ENCODE measurements around the gene MDM1.

MDM1 gene

DNA sequence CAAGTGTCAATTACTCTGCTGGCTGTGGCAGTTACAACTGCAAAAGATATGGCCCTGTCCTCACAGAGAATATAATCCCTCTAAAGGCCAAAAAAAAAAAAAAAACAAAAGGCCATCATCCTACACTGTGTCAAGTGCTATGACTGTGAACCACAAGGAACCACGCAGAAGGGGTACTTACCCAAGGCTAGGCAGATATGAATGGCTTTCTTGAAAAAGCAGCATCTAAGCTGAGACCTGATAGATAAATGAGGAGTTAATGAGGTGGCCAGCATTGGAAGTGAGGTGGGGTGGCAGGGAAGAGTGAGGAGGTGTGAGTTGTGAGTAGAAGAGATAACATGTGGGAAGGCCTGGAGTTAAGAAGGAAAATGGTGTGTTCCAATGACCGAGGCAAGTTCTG is 62.4 kb downstream of the MDM1 start:
- no peak for DNase-seq

DNA sequence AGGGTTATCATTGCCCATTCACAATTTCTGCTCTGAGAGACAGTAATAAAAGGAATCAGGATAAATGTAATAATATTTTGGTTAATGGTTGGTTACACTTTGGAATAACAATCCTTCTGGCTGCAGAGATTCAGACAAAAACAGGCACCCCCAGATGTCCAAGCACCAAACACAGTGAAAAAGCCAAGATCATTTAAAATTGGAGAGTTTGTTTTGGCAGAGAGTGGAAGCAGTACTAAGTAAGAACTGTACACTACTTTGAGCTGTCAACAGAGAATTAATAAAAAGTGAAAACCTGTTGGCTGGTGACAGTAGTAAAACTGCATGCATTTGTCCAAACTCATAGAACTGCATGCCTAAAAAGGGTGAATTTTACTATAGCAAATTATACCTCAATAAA is 63.2 kb downstream of the MDM1 start:
- no peak for DNase-seq

DNA sequence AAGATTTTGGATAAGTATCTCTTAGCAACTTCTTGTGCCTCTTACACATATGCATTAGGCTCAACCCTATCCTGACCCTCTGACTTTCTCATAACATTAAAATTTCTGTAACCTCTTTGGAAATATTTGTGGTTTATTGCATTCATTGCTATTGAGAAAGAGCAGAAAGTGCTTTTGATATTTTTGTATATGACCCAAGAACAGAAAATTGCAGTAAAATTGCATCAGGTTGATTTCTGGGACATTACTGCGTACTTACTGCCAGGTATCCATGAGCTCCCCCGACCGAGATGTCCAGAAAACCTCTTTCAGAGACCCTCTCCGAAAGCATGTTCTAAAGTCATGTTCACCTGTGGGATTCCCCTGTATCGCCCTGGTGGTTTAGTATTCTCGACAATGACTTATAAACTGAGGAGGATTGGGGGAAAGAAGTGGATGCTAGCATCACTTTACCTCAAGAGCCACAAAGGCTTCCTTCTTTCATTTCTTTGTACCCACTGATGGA is 64.2 kb downstream of the MDM1 start:
- peak; percentile 37 for DNase-seq

DNA sequence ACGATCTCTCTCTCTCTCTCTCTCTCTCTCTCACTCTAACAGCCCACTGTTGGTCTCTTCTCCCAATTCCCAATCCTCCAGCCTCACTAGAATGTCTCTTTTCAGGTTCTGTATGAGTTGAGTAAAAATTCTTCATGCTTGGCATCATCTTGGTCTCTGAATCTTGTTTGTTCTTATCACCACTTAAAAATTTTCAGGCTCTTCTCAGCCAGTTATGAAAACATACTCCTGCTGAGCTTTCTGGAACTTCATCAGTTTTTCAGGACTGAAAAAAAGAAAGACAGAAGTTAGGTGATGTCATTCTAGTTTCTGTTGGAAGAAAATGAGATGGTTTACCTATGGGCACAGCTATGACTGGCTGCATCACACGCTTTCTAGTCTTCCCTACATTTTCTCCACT is 67.3 kb downstream of the MDM1 start:
- DNase-seq = no peak

DNA sequence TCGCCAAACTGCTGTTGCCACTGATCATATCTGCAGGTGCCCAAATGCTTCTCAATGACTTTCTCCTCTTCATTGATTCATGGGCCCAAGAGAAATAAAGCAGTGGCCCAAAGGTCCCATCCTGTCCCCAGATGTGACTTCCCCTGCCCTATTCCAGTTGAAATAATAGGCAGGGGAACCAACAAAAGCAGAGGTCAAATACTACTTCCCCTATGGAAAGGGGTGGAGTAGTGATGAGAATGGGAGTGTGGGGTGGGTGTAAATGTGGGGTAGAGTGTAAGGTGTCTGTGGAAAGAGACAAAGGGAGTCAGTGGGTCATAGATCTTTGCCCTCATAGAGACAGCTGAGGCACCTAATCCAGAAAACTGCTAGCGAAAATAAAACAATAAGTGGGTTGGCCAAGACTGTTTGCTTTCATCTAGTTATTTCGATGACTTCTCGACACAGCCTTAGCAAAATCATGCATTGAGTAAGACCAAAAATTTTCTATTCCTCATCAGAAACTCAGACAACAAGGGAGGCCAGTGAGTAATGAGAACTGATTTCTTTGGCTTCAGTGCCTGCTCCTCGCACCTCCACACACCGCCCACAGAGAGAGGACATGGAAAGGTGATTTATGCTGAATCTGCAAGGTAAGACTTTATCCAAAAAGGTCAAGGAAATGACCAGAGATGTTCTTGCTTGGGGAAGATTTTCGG is 67.9 kb downstream of the MDM1 start:
- no peak for DNase-seq

DNA sequence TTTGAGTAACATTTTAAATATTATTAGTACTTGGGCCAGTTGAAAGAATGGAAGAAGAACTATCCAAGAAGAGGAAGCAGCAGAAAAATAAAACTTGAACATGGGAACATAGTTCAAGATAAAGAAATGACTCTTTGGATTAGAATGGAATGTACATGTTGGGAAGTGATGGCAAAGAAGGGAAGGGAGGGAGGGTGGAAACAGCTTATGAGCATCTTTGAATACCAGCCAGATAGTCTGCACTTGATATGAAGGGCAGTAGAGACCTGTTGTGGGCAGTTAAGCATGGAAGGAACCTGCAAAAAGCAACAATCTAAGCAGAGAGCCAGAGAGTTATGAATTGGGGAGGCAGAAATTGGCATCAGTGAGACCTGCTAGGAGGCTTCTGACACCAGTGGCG is 68.8 kb downstream of the MDM1 start:
- DNase-seq = no peak

DNA sequence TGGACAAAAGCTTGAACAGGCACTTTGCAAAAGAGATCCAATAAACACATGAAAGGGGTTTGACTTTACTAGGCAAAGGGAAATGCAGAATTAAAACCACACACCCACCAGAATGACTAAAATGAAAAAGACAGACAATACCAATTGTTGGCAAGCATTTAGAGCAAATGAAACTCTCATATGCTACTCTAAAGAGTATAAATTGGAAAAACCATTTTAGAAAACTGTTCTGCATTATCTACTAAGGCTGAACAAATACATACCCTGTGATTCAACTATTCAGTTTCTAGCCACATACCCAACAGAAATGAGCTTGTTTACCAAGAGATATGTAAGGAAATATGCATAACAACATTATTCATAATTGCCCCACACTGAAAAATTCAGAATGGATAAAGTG is 70.3 kb downstream of the MDM1 start:
- no peak for DNase-seq

DNA sequence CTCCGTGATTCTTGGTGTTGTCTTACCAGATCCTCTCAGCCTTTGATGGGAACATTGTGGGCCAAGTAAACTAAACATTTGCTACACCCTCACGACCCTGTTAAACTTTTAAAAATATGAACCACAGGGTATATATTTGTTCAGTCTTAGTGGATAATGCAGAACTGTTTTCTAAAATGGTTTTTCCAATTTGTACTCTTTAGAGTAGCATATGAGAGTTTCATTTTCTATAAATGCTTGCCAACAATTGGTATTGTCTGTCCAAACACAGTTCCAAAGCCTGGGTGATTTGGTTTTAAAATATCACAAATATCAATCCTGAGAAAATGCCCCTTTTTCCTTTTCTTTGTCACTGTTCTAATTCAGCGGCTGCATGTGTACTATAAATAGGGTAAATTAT is 72.0 kb downstream of the MDM1 start:
- DNase-seq = no peak

DNA sequence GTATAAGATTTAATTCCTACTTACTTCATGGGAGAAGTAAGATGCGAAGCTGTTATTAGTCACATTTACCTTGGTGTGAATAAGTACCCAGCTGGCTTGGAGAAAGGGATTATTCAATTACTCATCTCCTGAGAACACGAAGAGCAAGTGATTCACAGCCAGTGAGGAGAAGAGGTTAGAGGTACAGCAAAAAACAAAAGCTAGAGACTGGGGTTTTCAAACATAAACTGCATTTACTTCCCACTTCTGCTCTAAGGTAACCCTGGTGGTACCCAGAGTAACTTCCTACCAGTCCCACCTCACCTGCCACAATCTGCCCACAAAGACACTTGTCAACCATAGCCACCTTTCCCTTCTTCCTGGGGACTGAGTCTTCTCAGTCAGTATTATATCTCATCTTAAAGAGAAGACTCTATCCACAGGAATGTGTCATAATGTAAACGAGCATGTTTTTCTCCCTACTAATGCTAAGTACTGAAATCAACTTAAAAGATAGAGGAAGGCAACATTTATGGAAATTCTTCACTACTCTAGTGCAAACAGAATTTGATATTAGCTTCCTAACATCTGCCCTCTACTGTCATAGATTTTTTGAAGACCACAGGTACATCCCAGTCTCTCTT is 72.7 kb downstream of the MDM1 start:
- DNase-seq = no peak

DNA sequence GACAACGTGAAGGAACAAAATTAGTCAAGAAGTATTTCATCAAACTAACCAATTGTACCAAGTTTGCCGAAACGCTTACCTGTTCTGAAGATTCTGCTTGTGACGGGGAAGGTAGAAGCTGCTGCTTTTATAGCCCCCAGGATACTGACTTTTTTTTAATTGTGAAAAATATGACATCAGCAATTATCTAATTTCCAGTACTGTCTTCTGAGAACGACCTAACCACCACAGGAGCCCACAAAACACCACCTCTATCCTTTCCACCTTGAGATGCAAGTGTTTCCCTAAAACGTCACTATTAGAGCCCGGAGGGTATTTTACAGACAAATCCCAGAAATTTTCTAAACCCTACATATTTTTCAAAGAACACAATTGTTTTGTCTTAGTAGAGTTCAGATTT is 78.7 kb downstream of the MDM1 start, which contains the start of gene IL22:
Gene IL22, minus strand, starts transcription at position 101 of the 400 bp plus-strand sequence. CDS start 156 bp downstream, outside the sequence.
- no peak for DNase-seq

DNA sequence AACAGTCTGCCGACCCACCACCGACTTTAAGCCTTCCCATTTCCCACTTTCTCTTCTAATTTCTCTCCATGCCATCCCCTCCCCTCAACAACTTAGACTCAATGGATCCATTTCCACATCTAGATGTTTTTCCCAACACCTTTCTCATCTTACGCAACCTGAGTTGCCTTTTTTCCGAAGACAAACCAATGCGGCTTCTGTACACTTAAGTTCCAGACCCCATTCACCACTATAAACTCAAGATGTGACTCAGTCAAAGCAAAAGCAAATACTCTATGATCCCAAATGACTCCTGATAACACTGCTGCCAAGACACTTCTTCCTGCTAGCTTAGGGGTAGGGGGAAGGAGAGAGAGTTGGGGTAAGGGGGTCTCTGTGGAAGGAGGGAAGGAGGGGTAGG is 80.1 kb downstream of the MDM1 start:
- no peak for DNase-seq

DNA sequence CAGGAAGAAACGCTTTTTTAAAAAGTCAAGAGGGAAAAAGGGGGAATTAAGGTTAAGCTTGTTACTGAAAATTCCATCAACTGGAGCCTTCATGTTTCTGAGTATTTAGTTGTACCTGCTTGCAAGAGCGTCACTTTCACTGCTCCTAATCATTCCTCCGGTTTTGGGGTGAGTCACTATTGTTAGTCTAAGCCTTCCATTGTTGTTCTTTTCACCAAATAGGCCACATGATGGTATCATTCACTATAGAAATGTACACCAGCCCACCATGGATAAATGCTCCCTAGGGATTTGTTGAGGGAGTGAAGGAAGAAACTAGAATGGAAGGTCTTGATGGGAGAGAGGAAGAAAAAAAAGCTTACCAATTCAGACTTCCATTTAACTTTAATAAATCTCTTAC is 81.7 kb downstream of the MDM1 start:
- no peak for DNase-seq

DNA sequence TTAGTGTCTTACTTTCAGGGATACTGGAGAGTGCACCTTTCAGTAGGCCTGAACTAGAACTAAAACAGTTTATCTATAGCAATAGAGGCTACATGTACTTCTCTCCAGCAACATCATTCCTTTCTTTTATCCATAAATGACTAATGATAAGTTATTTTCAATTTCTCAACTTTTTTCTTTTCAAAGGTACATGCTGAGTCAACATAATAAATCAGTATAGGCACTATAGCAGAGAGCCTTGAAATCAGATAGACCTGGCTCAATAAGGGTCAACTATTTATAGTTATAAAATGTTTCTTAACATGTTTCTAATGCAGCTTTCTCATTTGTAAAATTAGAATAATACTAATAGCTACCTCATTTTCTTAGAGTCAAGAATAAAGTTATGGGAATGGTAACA is 84.4 kb downstream of the MDM1 start:
- no peak for DNase-seq

DNA sequence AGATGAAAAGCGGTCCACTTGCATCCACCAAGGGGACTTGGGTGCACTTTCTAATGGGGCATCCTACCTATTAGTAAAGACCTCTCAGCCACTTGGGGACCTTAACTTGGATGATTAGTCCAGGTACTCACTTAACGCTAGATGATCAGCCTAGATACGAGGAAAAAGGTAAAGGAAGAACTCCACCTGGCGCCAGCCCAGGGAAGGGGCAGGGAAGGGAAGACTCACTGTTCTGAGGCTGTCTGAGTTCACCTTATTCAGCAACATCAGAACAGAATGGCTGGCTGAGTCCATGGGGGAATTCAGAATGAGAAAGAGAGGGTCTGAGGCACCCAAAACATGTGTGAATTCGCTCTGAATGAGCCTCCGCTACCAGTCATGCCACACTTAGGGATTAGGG is 85.8 kb downstream of the MDM1 start:
- no peak for DNase-seq

DNA sequence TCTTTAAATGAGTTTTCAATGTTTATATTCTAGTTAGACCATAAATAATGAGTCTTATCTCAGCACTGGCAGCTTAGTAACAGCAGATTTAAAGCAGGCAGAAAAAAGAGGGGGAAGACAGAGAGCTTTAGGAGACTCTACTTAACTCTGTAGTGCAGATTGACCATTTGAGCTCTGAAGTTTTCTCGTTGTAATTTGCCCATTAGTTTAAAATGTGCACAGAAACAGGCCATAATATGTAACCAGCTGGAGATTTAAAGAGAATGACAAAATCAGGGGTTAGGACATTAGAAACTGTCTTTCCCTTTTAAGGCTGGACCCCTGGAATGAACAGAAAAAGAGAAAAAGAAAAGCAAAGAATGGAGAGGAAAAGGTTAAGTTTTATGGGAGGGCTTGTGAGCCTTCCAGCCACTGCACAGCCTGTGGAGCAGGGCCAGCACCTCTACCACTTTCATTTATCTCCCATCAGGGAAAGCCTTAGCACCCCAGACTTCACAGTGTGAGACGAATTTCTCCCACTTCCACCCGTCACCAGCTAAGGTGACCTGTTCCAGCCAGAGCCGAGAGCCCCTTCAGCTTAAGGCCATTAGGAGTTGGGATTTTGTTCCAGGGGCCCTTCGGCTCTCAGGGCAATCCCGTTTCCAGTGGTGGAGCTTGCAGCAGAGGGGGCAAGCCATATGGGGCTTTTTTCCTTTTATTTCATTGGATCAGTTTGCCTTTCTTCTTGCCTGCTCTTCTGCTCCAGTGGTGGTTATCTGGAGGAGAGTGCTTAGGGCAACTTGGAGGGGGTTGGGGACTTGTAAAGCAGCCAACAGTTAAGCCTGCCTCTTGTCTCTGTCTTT is 86.8 kb downstream of the MDM1 start:
- peak; percentile 12 for DNase-seq
